Glutamatergic neuron (in vitro differentiated cells): Measurements from ENCODE around the gene UBN1. TPM values are rescaled to one million over a fixed set of nuclear protein-coding genes. Genes with fewer than 3 reads are reported as not detected.

ENCODE experiments used
- DNase-seq: peaks from one replicate; pipeline ENCODE4 v3.0.0; 2022
- H3K27ac Mint-ChIP-seq: one replicate; pipeline ENCODE4 v1.8.0; 2020; ENCODE audit warnings: mild to moderate bottlenecking, mixed read lengths, inconsistent platforms; ENCODE audit not compliant: unreplicated experiment
- H3K27me3 Mint-ChIP-seq: one replicate; pipeline ENCODE4 v1.8.0; 2020; ENCODE audit warnings: mild to moderate bottlenecking, moderate library complexity, mixed read lengths, inconsistent platforms; ENCODE audit not compliant: unreplicated experiment
- H3K36me3 Mint-ChIP-seq: one replicate; pipeline ENCODE4 v1.8.0; 2020; ENCODE audit warnings: mild to moderate bottlenecking, mixed read lengths, inconsistent platforms; ENCODE audit not compliant: unreplicated experiment
- H3K4me1 Mint-ChIP-seq: one replicate; pipeline ENCODE4 v1.8.0; 2020; ENCODE audit warnings: mild to moderate bottlenecking, low read depth, mixed read lengths, inconsistent platforms; ENCODE audit not compliant: unreplicated experiment
- H3K4me3 Mint-ChIP-seq: one replicate; pipeline ENCODE4 v1.8.0; 2020; ENCODE audit warnings: mild to moderate bottlenecking, mixed read lengths, inconsistent platforms; ENCODE audit not compliant: unreplicated experiment
- H3K9me3 Mint-ChIP-seq: one replicate; pipeline ENCODE4 v1.8.0; 2020; ENCODE audit warnings: mild to moderate bottlenecking, moderate library complexity, mixed read lengths, inconsistent platforms; ENCODE audit not compliant: unreplicated experiment
- total RNA-seq: library from RNA; stranded (reverse); fragmentation: NEBNext Ultra II Directional; extraction: Animal tissue kit (Norgen Biotek cat#: 25700); gene quantifications from one replicate; pipeline ENCODE4 v1.2.1, GENCODE V29; 2021; ENCODE audit not compliant: unreplicated experiment
- TF ChIP-seq, protein P1 (sequence below): fragments of 200-600 bp; sonication (generic); IDR thresholded peaks from one replicate; pipeline ENCODE4 v1.5.0; 2021; ENCODE audit not compliant: partially characterized antibody, unreplicated experiment

UBN1 gene
- total RNA-seq, 1 donor from 2014 or later, result 34.3 TPM

- Mint-ChIP-seq H3K36me3 (peaks cover 4% of the 10 kb centered on the region), H3K4me1 (no peaks in the 10 kb centered on the region), H3K4me3 (no peak overlapping the region), H3K9me3 (peaks cover 2% of the 10 kb centered on the region), H3K27ac (no peak overlapping the region), H3K27me3 (no peaks in the 10 kb centered on the region)
- no peak for DNase-seq
- TF ChIP-seq, protein P1, sequence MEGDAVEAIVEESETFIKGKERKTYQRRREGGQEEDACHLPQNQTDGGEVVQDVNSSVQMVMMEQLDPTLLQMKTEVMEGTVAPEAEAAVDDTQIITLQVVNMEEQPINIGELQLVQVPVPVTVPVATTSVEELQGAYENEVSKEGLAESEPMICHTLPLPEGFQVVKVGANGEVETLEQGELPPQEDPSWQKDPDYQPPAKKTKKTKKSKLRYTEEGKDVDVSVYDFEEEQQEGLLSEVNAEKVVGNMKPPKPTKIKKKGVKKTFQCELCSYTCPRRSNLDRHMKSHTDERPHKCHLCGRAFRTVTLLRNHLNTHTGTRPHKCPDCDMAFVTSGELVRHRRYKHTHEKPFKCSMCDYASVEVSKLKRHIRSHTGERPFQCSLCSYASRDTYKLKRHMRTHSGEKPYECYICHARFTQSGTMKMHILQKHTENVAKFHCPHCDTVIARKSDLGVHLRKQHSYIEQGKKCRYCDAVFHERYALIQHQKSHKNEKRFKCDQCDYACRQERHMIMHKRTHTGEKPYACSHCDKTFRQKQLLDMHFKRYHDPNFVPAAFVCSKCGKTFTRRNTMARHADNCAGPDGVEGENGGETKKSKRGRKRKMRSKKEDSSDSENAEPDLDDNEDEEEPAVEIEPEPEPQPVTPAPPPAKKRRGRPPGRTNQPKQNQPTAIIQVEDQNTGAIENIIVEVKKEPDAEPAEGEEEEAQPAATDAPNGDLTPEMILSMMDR, result no peak
These were observed 15.7 kb upstream of the UBN1 start for GRCh38 chr16:4831616-4832015.

DNA sequence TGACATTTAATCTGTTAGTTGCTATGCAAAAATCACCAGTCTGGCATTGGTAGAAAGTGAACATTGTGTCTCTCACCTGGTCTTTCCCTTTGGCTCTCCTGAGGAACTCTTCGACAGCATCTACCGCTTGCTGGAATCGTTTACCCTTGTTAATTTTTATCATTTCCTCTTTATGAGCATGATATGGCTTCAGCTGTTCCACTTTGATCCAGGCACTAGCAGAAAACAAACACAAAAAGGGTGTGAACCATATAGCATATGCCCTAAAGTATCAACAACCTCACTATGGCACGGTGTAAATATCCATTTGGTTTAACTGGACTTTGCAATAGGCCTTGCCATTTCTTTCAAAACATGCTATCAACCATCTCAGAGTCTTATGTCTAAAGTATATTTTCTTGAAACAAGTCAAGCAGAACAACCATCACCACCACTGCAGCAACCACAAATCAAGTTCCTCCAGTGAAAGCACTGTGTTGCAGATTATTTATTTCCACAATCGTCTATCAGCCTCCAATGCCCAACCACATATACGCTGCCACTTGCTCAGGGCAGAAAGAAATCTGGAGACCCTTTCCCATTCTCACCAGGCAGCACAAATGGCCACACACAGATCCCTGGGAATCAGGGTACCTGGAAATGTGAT is 14.5 kb upstream of the UBN1 start:
- Mint-ChIP-seq H3K27ac (no peak overlapping the region), H3K4me1 (no peaks in the 10 kb centered on the region), H3K27me3 (no peaks in the 10 kb centered on the region), H3K9me3 (peaks cover 2% of the 10 kb centered on the region), H3K36me3 (peaks cover 4% of the 10 kb centered on the region), H3K4me3 (no peak overlapping the region)
- TF ChIP-seq, protein P1, result no peak
- DNase-seq, result no peak

GRCh38 chr16:4833584-4833983 is 13.7 kb upstream of the UBN1 start:
- H3K4me3 Mint-ChIP-seq, result no peak overlapping the region

DNA sequence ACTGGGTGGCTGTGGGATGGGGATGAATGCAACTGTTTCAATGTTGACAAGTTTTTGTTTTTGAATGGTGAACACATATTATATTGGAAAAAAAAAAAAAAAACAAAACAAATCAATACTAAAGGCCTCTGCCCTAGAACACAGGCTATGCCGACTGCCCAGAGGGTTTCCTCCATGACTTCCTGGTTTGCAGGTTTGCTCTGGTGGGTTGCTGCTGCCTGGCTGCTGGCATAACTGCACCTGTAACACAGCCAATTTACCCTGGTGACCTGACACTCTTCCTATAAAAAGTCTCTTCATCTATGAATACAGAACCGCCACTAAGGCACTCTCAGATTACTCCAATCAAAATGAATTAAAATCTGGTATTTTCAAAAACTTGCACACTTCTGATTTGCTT is 10.6 kb upstream of the UBN1 start:
- H3K27ac Mint-ChIP-seq, result no peak overlapping the region
- H3K27me3 Mint-ChIP-seq, result peaks cover 2% of the 10 kb centered on the region
- H3K4me1 Mint-ChIP-seq, result no peaks in the 10 kb centered on the region
- peaks cover 2% of the 10 kb centered on the region for H3K9me3 Mint-ChIP-seq
- no peak for DNase-seq
- H3K36me3 Mint-ChIP-seq, result no peaks in the 10 kb centered on the region
- H3K4me3 Mint-ChIP-seq, result no peak overlapping the region
- TF ChIP-seq, protein P1, result no peak

More at GRCh38 chr16:4833584-4833983, 13.7 kb upstream of the UBN1 start:
- DNase-seq, result no peak
- Mint-ChIP-seq H3K27ac (no peak overlapping the region), H3K9me3 (peaks cover 2% of the 10 kb centered on the region), H3K27me3 (no peaks in the 10 kb centered on the region), H3K36me3 (peaks cover 4% of the 10 kb centered on the region), H3K4me1 (no peaks in the 10 kb centered on the region)
- TF ChIP-seq, protein P1, result no peak

DNA sequence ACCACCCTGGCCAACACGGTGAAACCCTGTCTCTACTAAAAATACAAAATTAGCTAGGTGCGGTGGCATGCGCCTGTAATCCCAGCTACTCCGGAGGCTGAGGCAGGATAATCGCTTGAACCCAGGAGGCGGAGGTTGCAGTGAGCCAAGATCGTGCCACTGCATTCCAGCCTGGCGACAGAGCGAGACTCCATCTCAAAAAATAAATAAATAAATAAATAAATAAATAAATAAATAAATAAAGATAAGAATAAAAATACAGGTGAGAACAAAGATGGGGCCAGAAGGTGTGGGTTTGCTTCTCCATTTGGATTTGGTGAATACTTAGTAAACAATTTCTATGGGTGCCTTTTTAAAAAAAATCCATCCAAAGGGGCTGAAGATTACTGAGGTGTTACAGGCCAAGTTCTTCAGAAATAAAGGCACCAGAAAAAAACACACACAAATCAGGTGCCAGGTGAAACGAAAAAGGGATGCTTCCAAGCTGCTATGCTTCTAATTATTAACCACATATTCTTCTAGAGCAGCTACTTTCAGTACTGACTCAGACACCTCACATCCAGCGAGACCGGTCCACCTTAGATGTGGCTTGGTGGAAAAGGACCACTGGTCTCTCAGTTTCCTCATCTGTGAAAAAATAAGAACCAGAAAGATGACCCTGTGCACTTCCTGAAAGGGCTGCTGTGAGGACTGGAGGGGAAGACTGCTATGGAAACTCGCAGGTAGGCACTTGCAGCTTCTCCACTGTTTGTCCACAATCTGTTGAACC is 9.4 kb upstream of the UBN1 start:
- H3K27me3 Mint-ChIP-seq, result peaks cover 2% of the 10 kb centered on the region
- H3K4me3 Mint-ChIP-seq, result no peak overlapping the region
- H3K9me3 Mint-ChIP-seq, result peaks cover 2% of the 10 kb centered on the region
- no peak for DNase-seq
- H3K36me3 Mint-ChIP-seq, result no peaks in the 10 kb centered on the region
- TF ChIP-seq, protein P1, result no peak
- H3K4me1 Mint-ChIP-seq, result no peaks in the 10 kb centered on the region
- no peak overlapping the region for H3K27ac Mint-ChIP-seq
